PC-9 (cell line): Measurements from ENCODE around the gene FLT4. TPM values are rescaled to one million over a fixed set of nuclear protein-coding genes. Genes with fewer than 3 reads are reported as not detected.
"Not testable (repeated sequence)": the region's sequence is repeated elsewhere in the genome, so short reads cannot be mapped to it uniquely, and the experiment has no call there.

Source experiments
- BruUV-seq: library from RNA; stranded (reverse); fragments of 400-500 nt; replicated peaks from 2 replicates; lab custom pipeline; 2021; lab: Mats Ljungman, UMichigan
- CTCF ChIA-PET: fragments of 300-600 bp; sonication (Branson Sonifier 250); formaldehyde crosslinking; loops from one replicate; lab custom pipeline; 2022; ENCODE audit warnings: antibody characterized with exemption; lab: Charles Lee
- POLR2A ChIA-PET: fragments of 300-600 bp; sonication (Branson Sonifier 250); formaldehyde crosslinking; loops from one replicate; lab custom pipeline; 2022; ENCODE audit warnings: antibody characterized with exemption; ENCODE audit not compliant: unreplicated experiment; lab: Charles Lee
- DNase-seq, 2 experiments: peaks; one replicate each; pipeline versions ENCODE4 v3.0.0 to v3.0.0-alpha.2; 2015 to 2022; ENCODE audit warnings: mixed read lengths in 1 of 2
- H2AFZ ChIP-seq: fragments of 200-600 bp; sonication (generic); 2 replicates; pipeline ENCODE4 v1.8.1; 2017; ENCODE audit warnings: antibody characterized with exemption
- H3F3A ChIP-seq: fragments of 200-600 bp; sonication (generic); 2 replicates; pipeline ENCODE4 v1.8.1; 2017; ENCODE audit warnings: antibody characterized with exemption, mild to moderate bottlenecking, low read depth; ENCODE audit not compliant: insufficient read depth
- H3K27ac ChIP-seq: fragments of 200-600 bp; sonication (generic); 2 replicates; pipeline ENCODE4 v1.6.1; 2016; ENCODE audit warnings: mixed run types
- H3K27me3 ChIP-seq: fragments of 200-600 bp; sonication (generic); 2 replicates; pipeline ENCODE4 v1.6.1; 2016; ENCODE audit warnings: low read depth, mixed run types; ENCODE audit not compliant: insufficient read depth
- H3K36me3 ChIP-seq: fragments of 200-600 bp; sonication (generic); 2 replicates; pipeline ENCODE4 v1.6.1; 2016; ENCODE audit warnings: low read depth, mixed run types
- H3K4me1 ChIP-seq: fragments of 200-600 bp; sonication (generic); replicated peaks from 2 replicates; pipeline ENCODE4 v1.6.1; 2016; ENCODE audit warnings: mixed run types; ENCODE audit not compliant: insufficient read depth
- H3K4me2 ChIP-seq: fragments of 200-600 bp; sonication (generic); 2 replicates; pipeline ENCODE4 v1.6.1; 2017; ENCODE audit warnings: mixed run types
- H3K4me3 ChIP-seq: fragments of 200-600 bp; sonication (generic); 2 replicates; pipeline ENCODE4 v1.6.1; 2016; ENCODE audit warnings: mixed run types
- H3K79me2 ChIP-seq: fragments of 200-600 bp; sonication (generic); 2 replicates; pipeline ENCODE4 v1.6.1; 2017; ENCODE audit warnings: low read depth, mixed run types
- H3K9me2 ChIP-seq: fragments of 200-600 bp; sonication (generic); 2 replicates; pipeline ENCODE4 v1.8.1; 2017; ENCODE audit warnings: mild to moderate bottlenecking; ENCODE audit not compliant: insufficient read depth
- H3K9me3 ChIP-seq: fragments of 200-600 bp; sonication (generic); 2 replicates; pipeline ENCODE4 v1.8.1; 2016; ENCODE audit warnings: low read depth; ENCODE audit not compliant: insufficient read depth
- H4K20me1 ChIP-seq: fragments of 200-600 bp; sonication (generic); 2 replicates; pipeline ENCODE4 v1.8.1; 2017; ENCODE audit not compliant: insufficient read depth
- EZH2 ChIP-seq: fragments of 200-600 bp; sonication (generic); IDR thresholded peaks from 2 replicates; pipeline ENCODE4 v1.8.0; 2017; ENCODE audit warnings: antibody characterized with exemption, low read depth
- intact Hi-C: fragments of 100-400 bp; cut with micrococcal nuclease; formaldehyde crosslinking; loops from one replicate; pipeline ENCODE4 v1.10.0; 2022; ENCODE audit not compliant: unreplicated experiment
- total RNA-seq: library from RNA; stranded (reverse); gene quantifications from 2 replicates; pipeline ENCODE4 v1.2.3, GENCODE V29; 2021
- TF ChIP-seq, protein P1 (sequence below): fragments of 200-600 bp; sonication (generic); conservative IDR thresholded peaks from 2 replicates; pipeline ENCODE4 v1.6.1; 2017; ENCODE audit warnings: mixed run types, antibody characterized with exemption, mild to moderate bottlenecking, moderate library complexity

The FLT4 gene
- total RNA-seq, 1 experiment from 2014 or later = not detected

DNA sequence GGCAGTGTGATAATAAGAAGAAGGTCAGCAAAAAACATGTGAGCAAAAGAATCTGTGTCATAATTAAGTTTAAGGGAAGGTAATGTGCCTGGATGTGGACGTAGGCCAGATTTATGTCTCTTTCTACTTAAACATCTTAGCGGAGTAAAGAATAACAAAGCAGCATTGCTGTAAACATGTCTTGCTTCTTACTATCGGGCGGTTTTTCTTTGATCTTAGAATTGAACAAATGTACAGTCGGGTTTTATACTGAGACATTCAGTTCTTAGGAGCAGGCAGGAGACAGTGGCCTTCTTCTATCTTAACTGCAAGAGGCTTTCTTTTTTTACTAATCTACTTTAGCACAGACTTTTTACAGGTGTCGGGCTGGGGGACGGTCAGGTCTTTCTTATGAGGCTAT is 40.4 kb upstream of the FLT4 start:
- no peak for DNase-seq
- no peak overlapping the region for H3K27ac ChIP-seq
- H4K20me1 ChIP-seq = no peaks in the 10 kb centered on the region
- H3F3A ChIP-seq = no peaks in the 10 kb centered on the region
- H3K79me2 ChIP-seq = no peaks in the 10 kb centered on the region
- no peak overlapping the region for H3K4me2 ChIP-seq
- H3K27me3 ChIP-seq = peaks cover 100% of the 10 kb centered on the region
- BruUV-seq = no TSS peak
- no peaks in the 10 kb centered on the region for H3K9me3 ChIP-seq
- ChIA-PET POLR2A (no interaction called here), CTCF (no interaction called here)
- no peaks in the 10 kb centered on the region for H3K9me2 ChIP-seq
- H3K36me3 ChIP-seq = no peaks in the 10 kb centered on the region
- H3K4me1 ChIP-seq = no peaks in the 10 kb centered on the region
- intact Hi-C loops = no loop called here
- no peak overlapping the region for H3K4me3 ChIP-seq
- TF ChIP-seq EZH2 = no peak
- TF ChIP-seq, protein P1, sequence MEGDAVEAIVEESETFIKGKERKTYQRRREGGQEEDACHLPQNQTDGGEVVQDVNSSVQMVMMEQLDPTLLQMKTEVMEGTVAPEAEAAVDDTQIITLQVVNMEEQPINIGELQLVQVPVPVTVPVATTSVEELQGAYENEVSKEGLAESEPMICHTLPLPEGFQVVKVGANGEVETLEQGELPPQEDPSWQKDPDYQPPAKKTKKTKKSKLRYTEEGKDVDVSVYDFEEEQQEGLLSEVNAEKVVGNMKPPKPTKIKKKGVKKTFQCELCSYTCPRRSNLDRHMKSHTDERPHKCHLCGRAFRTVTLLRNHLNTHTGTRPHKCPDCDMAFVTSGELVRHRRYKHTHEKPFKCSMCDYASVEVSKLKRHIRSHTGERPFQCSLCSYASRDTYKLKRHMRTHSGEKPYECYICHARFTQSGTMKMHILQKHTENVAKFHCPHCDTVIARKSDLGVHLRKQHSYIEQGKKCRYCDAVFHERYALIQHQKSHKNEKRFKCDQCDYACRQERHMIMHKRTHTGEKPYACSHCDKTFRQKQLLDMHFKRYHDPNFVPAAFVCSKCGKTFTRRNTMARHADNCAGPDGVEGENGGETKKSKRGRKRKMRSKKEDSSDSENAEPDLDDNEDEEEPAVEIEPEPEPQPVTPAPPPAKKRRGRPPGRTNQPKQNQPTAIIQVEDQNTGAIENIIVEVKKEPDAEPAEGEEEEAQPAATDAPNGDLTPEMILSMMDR = no peak
- no peak overlapping the region for H2AFZ ChIP-seq

DNA sequence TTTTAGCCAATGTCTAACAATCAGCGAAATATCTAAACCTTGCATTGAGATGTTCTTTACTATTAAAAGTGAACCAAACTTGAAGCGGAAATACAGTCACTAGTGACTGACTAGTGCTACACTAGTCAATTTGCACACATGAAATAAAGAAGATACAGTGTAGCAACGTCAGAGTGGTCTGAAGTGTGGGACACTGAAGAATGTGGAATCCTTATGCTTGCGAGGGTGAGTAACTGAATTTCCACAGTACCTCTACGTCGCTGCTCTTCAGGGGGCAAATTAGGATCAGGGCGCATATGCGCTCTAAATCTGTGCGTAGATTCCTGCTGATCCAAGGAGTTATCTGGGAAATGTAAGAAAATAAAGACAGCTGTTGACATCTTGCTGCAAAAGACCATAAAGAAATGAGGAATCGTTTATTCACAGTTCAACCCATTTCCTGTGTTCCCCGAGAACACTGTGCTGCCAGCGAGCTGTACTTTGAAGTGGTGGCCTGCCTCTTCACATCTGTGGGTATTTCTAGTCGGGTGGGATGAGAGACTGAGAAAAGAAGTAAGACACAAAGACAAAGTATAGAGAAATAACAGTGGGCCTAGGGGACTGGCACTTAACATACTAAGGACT is 39.8 kb upstream of the FLT4 start:
- TF ChIP-seq, protein P1 = no peak
- TF ChIP-seq EZH2 = no peak
- ChIA-PET POLR2A (no interaction called here), CTCF (no interaction called here)
- Histone ChIP-seq H3K27ac (no peak overlapping the region), H3K9me2 (no peaks in the 10 kb centered on the region), H2AFZ (no peak overlapping the region), H3K4me3 (no peak overlapping the region), H3K9me3 (no peaks in the 10 kb centered on the region), H4K20me1 (no peaks in the 10 kb centered on the region), H3K4me2 (no peak overlapping the region), H3K4me1 (no peaks in the 10 kb centered on the region), H3K36me3 (no peaks in the 10 kb centered on the region), H3K79me2 (no peaks in the 10 kb centered on the region), H3K27me3 (peaks cover 100% of the 10 kb centered on the region), H3F3A (no peaks in the 10 kb centered on the region)
- no TSS peak for BruUV-seq
- DNase-seq = no peak
- intact Hi-C loops = no loop called here

DNA sequence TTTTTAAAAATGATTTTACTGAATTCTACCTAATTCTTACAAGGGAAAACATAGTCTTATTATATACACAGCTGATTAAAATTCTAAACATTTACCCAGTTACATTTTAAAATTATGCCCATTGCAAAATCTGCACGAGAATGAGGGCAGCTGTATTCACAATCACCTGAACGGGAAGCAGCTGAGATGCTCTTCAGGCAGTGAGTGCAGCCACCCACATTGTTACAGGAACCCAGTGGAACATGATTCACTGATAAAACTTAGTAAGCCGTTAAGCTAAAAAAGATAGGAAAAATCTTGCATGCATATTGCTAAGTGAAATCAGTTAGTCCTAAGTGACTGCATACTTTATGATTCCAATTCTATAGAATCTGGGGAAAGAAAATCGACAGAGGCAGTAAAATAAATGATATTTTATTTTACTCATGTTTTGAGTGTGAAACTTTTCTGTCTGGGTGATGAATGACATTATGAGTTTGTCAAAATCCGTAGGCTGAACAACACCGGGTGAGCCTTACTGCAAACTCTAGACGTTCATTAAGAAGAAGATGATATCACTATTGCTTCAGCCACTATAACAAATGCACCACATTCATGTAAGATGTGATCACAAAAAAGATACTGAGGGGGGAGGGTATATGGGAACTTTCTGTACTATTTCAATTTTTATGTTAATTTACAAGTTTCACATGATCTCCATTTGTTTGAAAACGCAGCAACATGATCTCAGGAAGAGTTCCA is 39.1 kb upstream of the FLT4 start:
- BruUV-seq = no TSS peak
- H3K9me2 ChIP-seq = no peaks in the 10 kb centered on the region
- H3K4me1 ChIP-seq = no peaks in the 10 kb centered on the region
- H3F3A ChIP-seq = no peaks in the 10 kb centered on the region
- H3K4me2 ChIP-seq = no peak overlapping the region
- H3K27ac ChIP-seq = no peak overlapping the region
- no peaks in the 10 kb centered on the region for H4K20me1 ChIP-seq
- ChIA-PET CTCF (no interaction called here), POLR2A (no interaction called here)
- TF ChIP-seq, protein P1 = no peak
- no peak for TF ChIP-seq EZH2
- DNase-seq = no peak
- H3K27me3 ChIP-seq = peaks cover 100% of the 10 kb centered on the region
- intact Hi-C loops = no loop called here
- H3K9me3 ChIP-seq = no peaks in the 10 kb centered on the region
- no peaks in the 10 kb centered on the region for H3K79me2 ChIP-seq
- no peak overlapping the region for H3K4me3 ChIP-seq
- no peaks in the 10 kb centered on the region for H3K36me3 ChIP-seq
- no peak overlapping the region for H2AFZ ChIP-seq

DNA sequence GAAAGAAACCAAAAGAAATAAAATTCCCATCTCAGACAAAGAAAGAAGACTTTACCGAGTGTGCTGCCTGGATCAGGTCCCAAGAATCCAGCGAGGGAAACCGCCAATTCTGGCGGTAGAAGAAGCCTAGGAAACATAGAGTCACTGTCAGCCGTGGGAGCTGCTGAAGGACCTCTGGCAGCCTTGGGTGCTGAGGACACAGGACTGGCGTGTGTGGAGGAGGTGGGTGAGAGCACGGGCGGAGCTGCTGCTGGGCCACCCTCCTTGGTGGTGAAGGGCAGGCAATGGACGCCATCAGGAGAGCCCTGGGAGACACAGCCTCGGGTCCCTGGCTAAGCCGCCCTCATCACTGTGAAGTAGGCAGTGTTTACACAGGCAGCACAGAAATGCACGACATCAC is 37.4 kb upstream of the FLT4 start:
- H3K4me1 ChIP-seq, H3K9me2 ChIP-seq, H3F3A ChIP-seq, BruUV-seq, H3K79me2 ChIP-seq, H3K4me3 ChIP-seq, POLR2A ChIA-PET, H3K36me3 ChIP-seq, H4K20me1 ChIP-seq, DNase-seq, H3K4me2 ChIP-seq, H3K9me3 ChIP-seq, CTCF ChIA-PET, intact Hi-C loops, H3K27ac ChIP-seq, H2AFZ ChIP-seq: not testable (repeated sequence)
- peaks cover 100% of the 10 kb centered on the region for H3K27me3 ChIP-seq
